PC-3 (cell line): Measurements from ENCODE around the gene FBXO7. TPM values are rescaled to one million over a fixed set of nuclear protein-coding genes. Genes with fewer than 3 reads are reported as not detected.

Source experiments
- ATAC-seq: fragments of 200-7000 bp; cut with Tn5 transposase; 2 replicates; pipeline ENCODE4 v1.9.1; 2020; ENCODE audit warnings: mild to moderate bottlenecking, moderate library complexity
- BruUV-seq: library from RNA; stranded (reverse); fragments of 400-500 nt; replicated peaks from 2 replicates; lab custom pipeline; 2021; lab: Mats Ljungman, UMichigan
- CTCF ChIA-PET: fragments of 300-600 bp; sonication (Branson Sonifier 250); formaldehyde crosslinking; loops from one replicate; lab custom pipeline; 2022; ENCODE audit warnings: antibody characterized with exemption; lab: Charles Lee
- POLR2A ChIA-PET: fragments of 300-600 bp; sonication (Branson Sonifier 250); formaldehyde crosslinking; loops from one replicate; lab custom pipeline; 2022; ENCODE audit warnings: antibody characterized with exemption; ENCODE audit not compliant: unreplicated experiment; lab: Charles Lee
- DNase-seq: peaks from one replicate; pipeline ENCODE4 v3.0.0-alpha.2; 2015
- H2AFZ ChIP-seq: fragments of 300-600 bp; sonication (generic); 2 replicates; pipeline ENCODE4 v1.6.0; 2016; ENCODE audit warnings: antibody characterized with exemption, low read length
- H3F3A ChIP-seq: fragments of 300-600 bp; sonication (generic); one replicate; pipeline ENCODE4 v1.6.0; 2017; ENCODE audit warnings: antibody characterized with exemption, low read length, control low read depth, mild to moderate bottlenecking; ENCODE audit not compliant: unreplicated experiment
- H3K27ac ChIP-seq: fragments of 300-600 bp; sonication (generic); 2 replicates; pipeline ENCODE4 v1.5.1; 2016; ENCODE audit warnings: mild to moderate bottlenecking, low read length
- H3K27me3 ChIP-seq: fragments of 300-600 bp; sonication (generic); 2 replicates; pipeline ENCODE4 v1.6.1; 2016; ENCODE audit warnings: low read length, mixed read lengths
- H3K36me3 ChIP-seq: fragments of 300-600 bp; sonication (generic); 2 replicates; pipeline ENCODE4 v1.6.1; 2016; ENCODE audit warnings: low read depth, mixed run types, low read length, mixed read lengths
- H3K4me1 ChIP-seq: fragments of 300-600 bp; sonication (generic); 2 replicates; pipeline ENCODE4 v1.5.1; 2016; ENCODE audit warnings: low read length; ENCODE audit not compliant: insufficient read depth
- H3K4me2 ChIP-seq: fragments of 300-600 bp; sonication (generic); 2 replicates; pipeline ENCODE4 v1.6.0; 2016; ENCODE audit warnings: low read length
- H3K4me3 ChIP-seq: fragments of 300-600 bp; sonication (generic); 2 replicates; pipeline ENCODE4 v1.5.1; 2016; ENCODE audit warnings: mild to moderate bottlenecking, low read length, mixed read lengths
- H3K79me2 ChIP-seq: fragments of 300-600 bp; sonication (generic); 2 replicates; pipeline ENCODE4 v1.6.1; 2017; ENCODE audit warnings: low read length, mixed read lengths
- H3K9ac ChIP-seq: fragments of 300-600 bp; sonication (generic); 2 replicates; pipeline ENCODE4 v1.6.0; 2016; ENCODE audit warnings: mild to moderate bottlenecking, low read length
- H3K9me2 ChIP-seq: fragments of 300-600 bp; sonication (generic); replicated peaks from 2 replicates; pipeline ENCODE4 v1.6.1; 2016; ENCODE audit warnings: mixed run types, low read length, mixed read lengths
- H3K9me3 ChIP-seq: fragments of 300-600 bp; sonication (generic); 2 replicates; pipeline ENCODE4 v1.6.1; 2016; ENCODE audit warnings: low read length, mixed read lengths
- H4K20me1 ChIP-seq: fragments of 300-600 bp; sonication (generic); 2 replicates; pipeline ENCODE4 v1.6.1; 2016; ENCODE audit warnings: low read length, mixed read lengths
- CTCF ChIP-seq: fragments of 300-600 bp; sonication (generic); conservative IDR thresholded peaks from 2 replicates; pipeline ENCODE4 v1.5.1; 2017; ENCODE audit warnings: antibody characterized with exemption, low read depth, mild to moderate bottlenecking, low read length
- EZH2 ChIP-seq: fragments of 300-600 bp; sonication (generic); IDR thresholded peaks from one replicate; pipeline ENCODE4 v1.6.1; 2017; ENCODE audit warnings: antibody characterized with exemption, mild to moderate bottlenecking, low read length; ENCODE audit not compliant: unreplicated experiment
- EZH2phosphoT487 ChIP-seq: fragments of 300-600 bp; sonication (generic); IDR thresholded peaks from 2 replicates; pipeline ENCODE4 v1.6.1; 2018; ENCODE audit warnings: mild to moderate bottlenecking, antibody characterized with exemption, low read length, borderline replicate concordance
- intact Hi-C: fragments of 100-400 bp; cut with micrococcal nuclease; formaldehyde crosslinking; loops from 2 replicates; pipeline ENCODE4 v1.9.0; 2023
- total RNA-seq: library from RNA; depleted of rRNA; stranded (reverse); fragments of >200 nt; gene quantifications from 2 replicates; pipeline ENCODE4 v1.2.3, GENCODE V29; 2014

The FBXO7 gene
- total RNA-seq, 1 experiment from 2014 or later, result 43.6 TPM

- ATAC-seq, result no peak
- Histone ChIP-seq H3K27ac (no peak overlapping the region), H3K9ac (no peak overlapping the region), H2AFZ (no peak overlapping the region), H3K9me3 (no peaks in the 10 kb centered on the region), H3F3A (no peaks in the 10 kb centered on the region), H3K9me2 (no peaks in the 10 kb centered on the region), H3K79me2 (no peaks in the 10 kb centered on the region), H3K4me1 (no peaks in the 10 kb centered on the region), H3K4me3 (no peak overlapping the region), H3K36me3 (no peaks in the 10 kb centered on the region), H3K27me3 (peaks cover 15% of the 10 kb centered on the region), H3K4me2 (no peak overlapping the region), H4K20me1 (no peaks in the 10 kb centered on the region)
- POLR2A ChIA-PET, result no interaction called here
- no TSS peak for BruUV-seq
- TF ChIP-seq EZH2phosphoT487 (no peak), CTCF (no peak), EZH2 (no peak)
- CTCF ChIA-PET, result no interaction called here
- DNase-seq, result peak; percentile 14
- intact Hi-C loops, result no loop called here
Observed at GRCh38 chr22:32448980-32449379, 25.6 kb upstream of the FBXO7 start.

- no peak overlapping the region for H2AFZ ChIP-seq
- no peaks in the 10 kb centered on the region for H3K9me2 ChIP-seq
- TF ChIP-seq CTCF (no peak), EZH2 (no peak), EZH2phosphoT487 (no peak)
- ChIA-PET POLR2A (no interaction called here), CTCF (no interaction called here)
- H3K4me2 ChIP-seq, result no peak overlapping the region
- no peaks in the 10 kb centered on the region for H3K4me1 ChIP-seq
- ATAC-seq (no peak), DNase-seq (no peak)
- intact Hi-C loops, result no loop called here
- no peaks in the 10 kb centered on the region for H3K79me2 ChIP-seq
- no peaks in the 10 kb centered on the region for H4K20me1 ChIP-seq
- H3F3A ChIP-seq, result no peaks in the 10 kb centered on the region
- no peaks in the 10 kb centered on the region for H3K36me3 ChIP-seq
- H3K9me3 ChIP-seq, result no peaks in the 10 kb centered on the region
- H3K9ac ChIP-seq, result no peak overlapping the region
- no peak overlapping the region for H3K27ac ChIP-seq
- H3K27me3 ChIP-seq, result peaks cover 35% of the 10 kb centered on the region
- no peak overlapping the region for H3K4me3 ChIP-seq
- BruUV-seq, result no TSS peak
Observed at GRCh38 chr22:32457031-32457430, 17.6 kb upstream of the FBXO7 start.

GRCh38 chr22:32462452-32462851 is 12.2 kb upstream of the FBXO7 start:
- H3K9ac ChIP-seq, result no peak overlapping the region
- no peaks in the 10 kb centered on the region for H4K20me1 ChIP-seq
- CTCF ChIA-PET, result no interaction called here
- no TSS peak for BruUV-seq
- no peak overlapping the region for H3K4me2 ChIP-seq
- H3F3A ChIP-seq, result no peaks in the 10 kb centered on the region
- H3K4me3 ChIP-seq, result no peak overlapping the region
- ATAC-seq, result no peak
- intact Hi-C loops, result no loop called here
- no peaks in the 10 kb centered on the region for H3K9me2 ChIP-seq
- H3K79me2 ChIP-seq, result no peaks in the 10 kb centered on the region
- TF ChIP-seq EZH2phosphoT487, result no peak
- TF ChIP-seq CTCF, result no peak
- no peak for TF ChIP-seq EZH2
- DNase-seq, result no peak
- POLR2A ChIA-PET, result no interaction called here
- H3K4me1 ChIP-seq, result no peaks in the 10 kb centered on the region
- H3K27ac ChIP-seq, result no peak overlapping the region
- no peaks in the 10 kb centered on the region for H3K36me3 ChIP-seq
- peaks cover 23% of the 10 kb centered on the region for H3K27me3 ChIP-seq
- H2AFZ ChIP-seq, result no peak overlapping the region
- H3K9me3 ChIP-seq, result no peaks in the 10 kb centered on the region
